Non-pigmented ciliary epithelial cell (primary cell): ENCODE measurements around the gene TM9SF2.
"Not testable (repeated sequence)": the region's sequence is repeated elsewhere in the genome, so short reads cannot be mapped to it uniquely, and the experiment has no call there.

Experiments
- DNase-seq: peaks from one replicate; pipeline ENCODE4 v3.0.0-alpha.2; 2010; ENCODE audit warnings: low read depth

Gene TM9SF2

GRCh38 chr13:99536023-99536422 lies 34.8 kb downstream of the TM9SF2 start:
- no peak for DNase-seq

- DNase-seq: no peak
These were observed 39.3 kb downstream of the TM9SF2 start for GRCh38 chr13:99540530-99540929.

- DNase-seq: no peak
These were observed 41.6 kb downstream of the TM9SF2 start for GRCh38 chr13:99542788-99543406.

GRCh38 chr13:99545361-99545760 lies 44.1 kb downstream of the TM9SF2 start:
- DNase-seq: no peak

- DNase-seq: no peak
These were observed 44.7 kb downstream of the TM9SF2 start for GRCh38 chr13:99545979-99546378.

- no peak for DNase-seq
These were observed 45.6 kb downstream of the TM9SF2 start for GRCh38 chr13:99546878-99547277.

GRCh38 chr13:99548448-99548847 lies 47.2 kb downstream of the TM9SF2 start:
- no peak for DNase-seq

GRCh38 chr13:99553033-99553432 lies 51.8 kb downstream of the TM9SF2 start:
- DNase-seq: no peak

- no peak for DNase-seq
These were observed 53.9 kb downstream of the TM9SF2 start for GRCh38 chr13:99555149-99555548.

GRCh38 chr13:99556867-99557443 lies 55.7 kb downstream of the TM9SF2 start:
- no peak for DNase-seq

GRCh38 chr13:99558570-99559180 lies 57.4 kb downstream of the TM9SF2 start:
- no peak for DNase-seq

- no peak for DNase-seq
These were observed 58.3 kb downstream of the TM9SF2 start for GRCh38 chr13:99559560-99559959.

GRCh38 chr13:99563404-99563803 lies 62.1 kb downstream of the TM9SF2 start:
- no peak for DNase-seq

GRCh38 chr13:99564386-99564785 lies 63.1 kb downstream of the TM9SF2 start:
- no peak for DNase-seq

GRCh38 chr13:99565478-99566124 lies 64.3 kb downstream of the TM9SF2 start:
- DNase-seq: no peak

GRCh38 chr13:99566125-99567083 lies 65.1 kb downstream of the TM9SF2 start:
- DNase-seq: no peak

GRCh38 chr13:99568901-99569300 lies 67.6 kb downstream of the TM9SF2 start:
- not testable (repeated sequence) for DNase-seq

GRCh38 chr13:99572131-99572530 lies 70.9 kb downstream of the TM9SF2 start:
- no peak for DNase-seq

GRCh38 chr13:99572921-99573320 lies 71.6 kb downstream of the TM9SF2 start:
- DNase-seq: no peak

- DNase-seq: no peak
These were observed 74.3 kb downstream of the TM9SF2 start for GRCh38 chr13:99575376-99576120.
